ENCODE data around the gene ADH4. TPM values are rescaled to one million over a fixed set of nuclear protein-coding genes. Genes with fewer than 3 reads are reported as not detected.

The ADH4 gene
- total RNA-seq, 1 experiment from 2014 or later: 0.25 TPM

DNA sequence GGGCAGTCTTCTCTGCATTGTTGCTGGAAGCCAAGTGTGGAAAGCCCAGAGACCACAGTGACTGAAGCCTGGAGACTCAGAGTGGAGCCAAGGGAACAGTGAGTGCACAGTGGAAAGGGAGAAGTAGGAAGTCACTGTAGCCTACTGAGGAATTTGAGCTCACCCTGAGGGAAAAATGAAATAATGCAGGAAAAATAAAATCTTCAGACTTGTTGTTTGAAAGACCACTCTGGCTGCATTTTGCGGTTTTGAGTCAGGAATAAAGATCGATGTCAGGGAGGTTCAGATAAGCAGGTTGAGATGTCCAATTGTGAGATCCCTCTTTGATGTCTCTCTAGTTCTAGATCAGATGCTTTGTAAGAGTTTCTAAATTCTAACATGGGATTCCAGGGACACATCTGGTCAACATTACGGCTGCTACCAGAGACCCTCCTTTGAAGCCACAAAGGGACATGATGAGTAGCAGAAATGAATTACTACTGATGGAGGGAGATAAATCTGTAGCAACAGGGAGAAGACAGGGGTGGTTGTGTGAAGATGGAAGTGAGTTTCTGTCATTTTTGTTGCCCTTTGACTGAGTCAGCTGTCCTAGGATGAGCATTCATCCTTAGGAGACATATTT is 8.4 kb downstream of the ADH4 start (continued):
- TF ChIP-seq EZH2phosphoT487 (IDR thresholded peaks at IDR 0.05; ENCODE audit: borderline replicate concordance) (no peak), SIN3A (IDR thresholded peaks at IDR 0.05; ENCODE audit: low read depth) (no peak), ZFX (IDR thresholded peaks at IDR 0.05) (no peak), SRF (IDR thresholded peaks at IDR 0.05; ENCODE audit: low read depth) (no peak), SP1 (IDR thresholded peaks at IDR 0.05; ENCODE audit: low read depth) (no peak)
- TF ChIP-seq, protein P1, sequence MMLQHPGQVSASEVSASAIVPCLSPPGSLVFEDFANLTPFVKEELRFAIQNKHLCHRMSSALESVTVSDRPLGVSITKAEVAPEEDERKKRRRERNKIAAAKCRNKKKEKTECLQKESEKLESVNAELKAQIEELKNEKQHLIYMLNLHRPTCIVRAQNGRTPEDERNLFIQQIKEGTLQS (IDR thresholded peaks at IDR 0.05): no peak
- TF ChIP-seq, protein P2, sequence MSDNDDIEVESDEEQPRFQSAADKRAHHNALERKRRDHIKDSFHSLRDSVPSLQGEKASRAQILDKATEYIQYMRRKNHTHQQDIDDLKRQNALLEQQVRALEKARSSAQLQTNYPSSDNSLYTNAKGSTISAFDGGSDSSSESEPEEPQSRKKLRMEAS (IDR thresholded peaks at IDR 0.05): no peak

DNA sequence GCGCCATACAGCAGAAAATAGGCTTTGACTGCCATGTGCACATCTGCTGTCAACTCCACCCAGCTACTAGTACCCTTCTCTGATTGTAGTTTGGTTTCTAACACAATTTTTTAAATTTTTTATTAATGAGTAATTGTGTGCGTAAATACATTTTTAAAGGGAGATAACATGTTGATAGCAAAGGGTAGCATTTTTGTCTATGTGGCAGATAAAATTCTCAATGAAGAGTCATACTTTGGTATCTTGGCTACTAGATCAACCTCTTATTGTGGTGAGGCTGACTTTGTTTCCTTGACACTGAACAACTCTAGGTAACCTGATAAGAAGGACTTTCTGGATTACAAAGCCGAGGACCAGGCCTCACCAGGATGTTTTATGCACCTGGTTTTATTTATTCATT is 9.5 kb downstream of the ADH4 start:
- no peak overlapping the region for H3K4me3 ChIP-seq (replicated peaks in 1 of 2; ENCODE audit: low read depth in 1 of 2, low read length in 2 of 2)
- no peak for TF ChIP-seq ZFX (IDR thresholded peaks at IDR 0.05)
- no peak for TF ChIP-seq POLR2AphosphoS5 (IDR thresholded peaks at IDR 0.05; ENCODE audit: low read depth, low read length)
- ChIA-PET CTCF (no interaction called here), RAD21 (ENCODE audit: low non-redundant PET in 1 of 2, low total read pairs in 2 of 2, uncharacterized antibody in 2 of 2, unreplicated experiment in 2 of 2) (no interaction called here), POLR2A (no interaction called here)
- H4K20me1 ChIP-seq (ENCODE audit: insufficient read depth): no peaks in the 10 kb centered on the region
- no peaks in the 10 kb centered on the region for H3K79me2 ChIP-seq (ENCODE audit: insufficient read depth, low read length)
- H3K9me2 ChIP-seq (ENCODE audit: insufficient read depth): no peaks in the 10 kb centered on the region
- no TSS peak for BruUV-seq (replicated peaks)
- no peak overlapping the region for H3K27ac ChIP-seq (ENCODE audit: low read depth, low read length)
- no peaks in the 10 kb centered on the region for H3K4me1 ChIP-seq (ENCODE audit: control insufficient read depth in 1 of 2, insufficient read depth in 2 of 2, low read length in 2 of 2)
- no peaks in the 10 kb centered on the region for H3K36me3 ChIP-seq (ENCODE audit: control insufficient read depth in 1 of 2, insufficient read depth in 2 of 2, low read length in 2 of 2)
- H3K27me3 ChIP-seq (ENCODE audit: insufficient read depth, low read length): no peaks in the 10 kb centered on the region
- H3K9ac ChIP-seq (ENCODE audit: low read length): no peak overlapping the region
- DNase-seq (ENCODE audit: low read depth, low spot score) (no peak), ATAC-seq (no peak)
- H2AFZ ChIP-seq (ENCODE audit: low read depth, low read length, poor library complexity, severe bottlenecking): no peak overlapping the region
- H3K9me3 ChIP-seq (ENCODE audit: control insufficient read depth in 1 of 2, insufficient read depth in 1 of 2, low read depth in 1 of 2, low read length in 2 of 2): 0 out of 4 replicates have a peak, but pooled peaks cover 0 to under 1% of the 10 kb centered on the region in 2 experiments
- intact Hi-C loops (cut with micrococcal nuclease): no loop called here
- no peak overlapping the region for H3K4me2 ChIP-seq (ENCODE audit: low read length)

DNA sequence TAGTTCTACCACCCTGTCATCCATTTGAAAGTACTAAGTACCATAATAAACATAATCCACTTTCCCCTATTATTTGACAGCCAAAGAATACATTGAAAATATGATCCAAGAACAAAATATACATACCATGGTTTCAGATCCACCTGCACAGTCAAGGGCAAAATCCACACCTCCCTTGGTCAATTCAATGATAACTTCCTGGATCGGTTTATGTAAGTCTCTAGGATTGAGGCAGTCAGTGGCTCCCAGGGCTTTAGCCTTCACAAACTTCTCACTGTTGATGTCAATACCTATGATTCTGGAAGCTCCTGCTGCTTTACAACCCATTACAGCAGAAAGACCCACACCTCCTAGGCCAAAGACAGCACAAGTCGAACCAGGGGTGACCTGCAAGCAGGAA is 12.7 kb downstream of the ADH4 start:
- Histone ChIP-seq H3K27me3 (ENCODE audit: insufficient read depth, low read length) (no peaks in the 10 kb centered on the region), H3K27ac (ENCODE audit: low read depth, low read length) (no peak overlapping the region), H2AFZ (ENCODE audit: low read depth, low read length, poor library complexity, severe bottlenecking) (no peak overlapping the region), H3K9me2 (ENCODE audit: insufficient read depth) (no peaks in the 10 kb centered on the region), H3K4me3 (replicated peaks in 1 of 2; ENCODE audit: low read depth in 1 of 2, low read length in 2 of 2) (no peak overlapping the region), H3K79me2 (ENCODE audit: insufficient read depth, low read length) (no peaks in the 10 kb centered on the region), H3K36me3 (ENCODE audit: control insufficient read depth in 1 of 2, insufficient read depth in 2 of 2, low read length in 2 of 2) (no peaks in the 10 kb centered on the region), H3K9me3 (ENCODE audit: control insufficient read depth in 1 of 2, insufficient read depth in 1 of 2, low read depth in 1 of 2, low read length in 2 of 2) (0 out of 4 replicates have a peak, but pooled peaks cover 0 to 3% of the 10 kb centered on the region in 2 experiments), H4K20me1 (ENCODE audit: insufficient read depth) (no peaks in the 10 kb centered on the region), H3K4me1 (ENCODE audit: control insufficient read depth in 1 of 2, insufficient read depth in 2 of 2, low read length in 2 of 2) (no peaks in the 10 kb centered on the region), H3K4me2 (ENCODE audit: low read length) (no peak overlapping the region), H3K9ac (ENCODE audit: low read length) (no peak overlapping the region)
- ATAC-seq: no peak
- POLR2A ChIA-PET: no interaction called here
- DNase-seq (ENCODE audit: low read depth, low spot score): no peak
- CTCF ChIA-PET: no interaction called here
- intact Hi-C loops (cut with micrococcal nuclease): no loop called here
- RAD21 ChIA-PET (ENCODE audit: low non-redundant PET in 1 of 2, low total read pairs in 2 of 2, uncharacterized antibody in 2 of 2, unreplicated experiment in 2 of 2): no interaction called here
- no TSS peak for BruUV-seq (replicated peaks)
- TF ChIP-seq RAD21 (IDR thresholded peaks at IDR 0.05; ENCODE audit: low read depth): no peak
- TF ChIP-seq SP1 (IDR thresholded peaks at IDR 0.05; ENCODE audit: low read depth): no peak
- no peak for TF ChIP-seq SIN3A (IDR thresholded peaks at IDR 0.05; ENCODE audit: low read depth)
- TF ChIP-seq, protein P3, sequence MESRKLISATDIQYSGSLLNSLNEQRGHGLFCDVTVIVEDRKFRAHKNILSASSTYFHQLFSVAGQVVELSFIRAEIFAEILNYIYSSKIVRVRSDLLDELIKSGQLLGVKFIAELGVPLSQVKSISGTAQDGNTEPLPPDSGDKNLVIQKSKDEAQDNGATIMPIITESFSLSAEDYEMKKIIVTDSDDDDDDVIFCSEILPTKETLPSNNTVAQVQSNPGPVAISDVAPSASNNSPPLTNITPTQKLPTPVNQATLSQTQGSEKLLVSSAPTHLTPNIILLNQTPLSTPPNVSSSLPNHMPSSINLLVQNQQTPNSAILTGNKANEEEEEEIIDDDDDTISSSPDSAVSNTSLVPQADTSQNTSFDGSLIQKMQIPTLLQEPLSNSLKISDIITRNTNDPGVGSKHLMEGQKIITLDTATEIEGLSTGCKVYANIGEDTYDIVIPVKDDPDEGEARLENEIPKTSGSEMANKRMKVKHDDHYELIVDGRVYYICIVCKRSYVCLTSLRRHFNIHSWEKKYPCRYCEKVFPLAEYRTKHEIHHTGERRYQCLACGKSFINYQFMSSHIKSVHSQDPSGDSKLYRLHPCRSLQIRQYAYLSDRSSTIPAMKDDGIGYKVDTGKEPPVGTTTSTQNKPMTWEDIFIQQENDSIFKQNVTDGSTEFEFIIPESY (IDR thresholded peaks at IDR 0.05; ENCODE audit: extremely low read depth, insufficient replicate concordance, low read length): no peak
- TF ChIP-seq CBX3 (IDR thresholded peaks at IDR 0.05; ENCODE audit: low read depth): no peak
- TF ChIP-seq TCF7L2 (IDR thresholded peaks at IDR 0.05; ENCODE audit: borderline replicate concordance, extremely low read depth, insufficient read depth, insufficient read length): no peak
- TF ChIP-seq, protein P4, sequence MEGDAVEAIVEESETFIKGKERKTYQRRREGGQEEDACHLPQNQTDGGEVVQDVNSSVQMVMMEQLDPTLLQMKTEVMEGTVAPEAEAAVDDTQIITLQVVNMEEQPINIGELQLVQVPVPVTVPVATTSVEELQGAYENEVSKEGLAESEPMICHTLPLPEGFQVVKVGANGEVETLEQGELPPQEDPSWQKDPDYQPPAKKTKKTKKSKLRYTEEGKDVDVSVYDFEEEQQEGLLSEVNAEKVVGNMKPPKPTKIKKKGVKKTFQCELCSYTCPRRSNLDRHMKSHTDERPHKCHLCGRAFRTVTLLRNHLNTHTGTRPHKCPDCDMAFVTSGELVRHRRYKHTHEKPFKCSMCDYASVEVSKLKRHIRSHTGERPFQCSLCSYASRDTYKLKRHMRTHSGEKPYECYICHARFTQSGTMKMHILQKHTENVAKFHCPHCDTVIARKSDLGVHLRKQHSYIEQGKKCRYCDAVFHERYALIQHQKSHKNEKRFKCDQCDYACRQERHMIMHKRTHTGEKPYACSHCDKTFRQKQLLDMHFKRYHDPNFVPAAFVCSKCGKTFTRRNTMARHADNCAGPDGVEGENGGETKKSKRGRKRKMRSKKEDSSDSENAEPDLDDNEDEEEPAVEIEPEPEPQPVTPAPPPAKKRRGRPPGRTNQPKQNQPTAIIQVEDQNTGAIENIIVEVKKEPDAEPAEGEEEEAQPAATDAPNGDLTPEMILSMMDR (IDR thresholded peaks at IDR 0.05 in 2 of 3, conservative IDR thresholded peaks at IDR 0.05 in 1 of 3; ENCODE audit: borderline replicate concordance in 1 of 3, insufficient read depth in 1 of 3, low read depth in 2 of 3, low read length in 2 of 3): no peak
- TF ChIP-seq ZFX (IDR thresholded peaks at IDR 0.05): no peak
- TF ChIP-seq EZH2 (IDR thresholded peaks at IDR 0.05): no peak
- no peak for TF ChIP-seq JUND (IDR thresholded peaks at IDR 0.05)
- TF ChIP-seq EZH2phosphoT487 (IDR thresholded peaks at IDR 0.05; ENCODE audit: borderline replicate concordance): no peak
